Choroid plexus epithelial cell (primary cell): ENCODE data around the gene DAO.
"Not testable (repeated sequence)": the region's sequence is repeated elsewhere in the genome, so short reads cannot be mapped to it uniquely, and the experiment has no call there.

Source experiments
- DNase-seq: peaks from one replicate; pipeline ENCODE4 v3.0.0-alpha.2; 2010; ENCODE audit warnings: low read depth
- H3K4me3 ChIP-seq: 2 replicates; pipeline ENCODE4 v1.5.1; 2011; ENCODE audit warnings: low read depth, mild to moderate bottlenecking, control low read depth, low read length, moderate library complexity
- TF ChIP-seq, protein P1 (sequence below): conservative IDR thresholded peaks from 2 replicates; pipeline ENCODE4 v1.5.1; 2011; ENCODE audit warnings: low read depth, mild to moderate bottlenecking, control low read depth, inconsistent platforms, low read length, moderate library complexity

Gene DAO

GRCh38 chr12:108860443-108860842, 19.4 kb upstream of the DAO start:
- H3K4me3 ChIP-seq: no peak overlapping the region
- TF ChIP-seq, protein P1, sequence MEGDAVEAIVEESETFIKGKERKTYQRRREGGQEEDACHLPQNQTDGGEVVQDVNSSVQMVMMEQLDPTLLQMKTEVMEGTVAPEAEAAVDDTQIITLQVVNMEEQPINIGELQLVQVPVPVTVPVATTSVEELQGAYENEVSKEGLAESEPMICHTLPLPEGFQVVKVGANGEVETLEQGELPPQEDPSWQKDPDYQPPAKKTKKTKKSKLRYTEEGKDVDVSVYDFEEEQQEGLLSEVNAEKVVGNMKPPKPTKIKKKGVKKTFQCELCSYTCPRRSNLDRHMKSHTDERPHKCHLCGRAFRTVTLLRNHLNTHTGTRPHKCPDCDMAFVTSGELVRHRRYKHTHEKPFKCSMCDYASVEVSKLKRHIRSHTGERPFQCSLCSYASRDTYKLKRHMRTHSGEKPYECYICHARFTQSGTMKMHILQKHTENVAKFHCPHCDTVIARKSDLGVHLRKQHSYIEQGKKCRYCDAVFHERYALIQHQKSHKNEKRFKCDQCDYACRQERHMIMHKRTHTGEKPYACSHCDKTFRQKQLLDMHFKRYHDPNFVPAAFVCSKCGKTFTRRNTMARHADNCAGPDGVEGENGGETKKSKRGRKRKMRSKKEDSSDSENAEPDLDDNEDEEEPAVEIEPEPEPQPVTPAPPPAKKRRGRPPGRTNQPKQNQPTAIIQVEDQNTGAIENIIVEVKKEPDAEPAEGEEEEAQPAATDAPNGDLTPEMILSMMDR: no peak

GRCh38 chr12:108861878-108862587, 17.9 kb upstream of the DAO start:
- no peak overlapping the region for H3K4me3 ChIP-seq
- no peak for DNase-seq
- TF ChIP-seq, protein P1: no peak

More at GRCh38 chr12:108860443-108860842, 19.4 kb upstream of the DAO start:
- DNase-seq: no peak

GRCh38 chr12:108862588-108862959, 17.3 kb upstream of the DAO start:
- no peak for DNase-seq
- TF ChIP-seq, protein P1: no peak
- H3K4me3 ChIP-seq: no peak overlapping the region

GRCh38 chr12:108865169-108865568, 14.7 kb upstream of the DAO start:
- TF ChIP-seq, protein P1: no peak
- no peak for DNase-seq
- H3K4me3 ChIP-seq: no peak overlapping the region

- not testable (repeated sequence) for DNase-seq, H3K4me3 ChIP-seq
Measured at GRCh38 chr12:108866083-108866482, 13.8 kb upstream of the DAO start.

GRCh38 chr12:108868781-108869180, 11.1 kb upstream of the DAO start:
- no peak overlapping the region for H3K4me3 ChIP-seq
- TF ChIP-seq, protein P1: no peak
- no peak for DNase-seq

DNA sequence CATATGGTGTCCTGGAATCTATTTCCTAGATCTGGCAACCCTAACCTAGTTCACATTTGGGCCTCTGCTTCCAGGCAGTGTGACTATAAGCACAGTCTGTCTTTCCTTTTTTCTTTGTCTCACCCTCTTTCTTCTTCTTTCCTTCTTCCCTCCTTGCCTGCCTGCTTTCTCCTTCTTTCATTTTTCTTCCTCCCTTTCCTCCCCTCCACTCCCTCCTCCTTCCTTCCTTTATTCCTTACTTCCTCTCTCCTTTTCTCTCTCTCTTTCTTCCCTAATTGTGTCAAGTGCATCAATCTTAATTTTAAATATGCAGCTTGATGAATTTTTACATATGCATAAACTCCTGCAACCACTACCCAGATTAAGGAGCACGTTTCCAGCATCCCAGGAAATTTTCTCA, 4.6 kb upstream of the DAO start:
- TF ChIP-seq, protein P1: no peak
- H3K4me3 ChIP-seq: no peak overlapping the region
- DNase-seq: no peak
